Ovary (tissue), 3 donors: ENCODE data around the gene CDC42EP2.

ENCODE experiments used
- EP300 ChIP-seq: sonication (generic); formaldehyde crosslinking; IDR thresholded peaks from one replicate; pipeline ENCODE4 v1.6.1; 2017; ENCODE audit warnings: antibody characterized with exemption
- TF ChIP-seq, protein P1 (sequence below), 3 donors: fragments of 450-650 bp in 2 of 3; fragments of 200-600 bp in 1 of 3; IDR thresholded peaks; one replicate each; pipeline versions ENCODE4 v1.5.1 to v1.8.0; 2016 to 2022; ENCODE audit warnings: antibody characterized with exemption in 3 of 3, mild to moderate bottlenecking in 1 of 3
- donor health status: DM: no; HTN: no; CAD: no.

DNA sequence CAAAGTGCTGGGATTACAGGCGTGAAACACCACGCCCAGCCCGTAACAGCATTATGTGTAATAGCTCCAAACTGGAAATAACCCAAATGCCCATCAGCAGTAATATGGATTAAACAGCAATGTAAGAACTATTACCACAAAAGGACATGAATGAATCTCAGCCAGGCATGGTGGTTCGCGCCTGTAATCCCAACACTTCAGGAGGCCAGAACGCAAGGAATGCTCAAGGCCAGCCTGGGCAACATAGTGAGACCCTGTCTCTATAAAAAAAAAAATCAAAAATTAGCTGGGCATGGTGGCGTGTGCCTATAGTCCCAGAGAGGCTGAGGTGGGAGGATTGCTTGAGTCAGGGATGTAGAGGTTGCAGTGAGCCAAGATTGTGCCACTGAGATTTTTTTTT, 15.9 kb downstream of the CDC42EP2 start:
- TF ChIP-seq, protein P1, sequence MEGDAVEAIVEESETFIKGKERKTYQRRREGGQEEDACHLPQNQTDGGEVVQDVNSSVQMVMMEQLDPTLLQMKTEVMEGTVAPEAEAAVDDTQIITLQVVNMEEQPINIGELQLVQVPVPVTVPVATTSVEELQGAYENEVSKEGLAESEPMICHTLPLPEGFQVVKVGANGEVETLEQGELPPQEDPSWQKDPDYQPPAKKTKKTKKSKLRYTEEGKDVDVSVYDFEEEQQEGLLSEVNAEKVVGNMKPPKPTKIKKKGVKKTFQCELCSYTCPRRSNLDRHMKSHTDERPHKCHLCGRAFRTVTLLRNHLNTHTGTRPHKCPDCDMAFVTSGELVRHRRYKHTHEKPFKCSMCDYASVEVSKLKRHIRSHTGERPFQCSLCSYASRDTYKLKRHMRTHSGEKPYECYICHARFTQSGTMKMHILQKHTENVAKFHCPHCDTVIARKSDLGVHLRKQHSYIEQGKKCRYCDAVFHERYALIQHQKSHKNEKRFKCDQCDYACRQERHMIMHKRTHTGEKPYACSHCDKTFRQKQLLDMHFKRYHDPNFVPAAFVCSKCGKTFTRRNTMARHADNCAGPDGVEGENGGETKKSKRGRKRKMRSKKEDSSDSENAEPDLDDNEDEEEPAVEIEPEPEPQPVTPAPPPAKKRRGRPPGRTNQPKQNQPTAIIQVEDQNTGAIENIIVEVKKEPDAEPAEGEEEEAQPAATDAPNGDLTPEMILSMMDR (IDR thresholded peaks at IDR 0.05), result no peak
- no peak for TF ChIP-seq EP300
